C4-2B (cell line): Measurements from ENCODE around the gene GRID1.

ENCODE experiments used
- H3K27ac ChIP-seq: fragments of 450-650 bp; 2 replicates; pipeline ENCODE4 v1.5.1; 2017
- CTCF ChIP-seq: fragments of 450-650 bp; conservative IDR thresholded peaks from 2 replicates; pipeline ENCODE4 v1.5.1; 2017; ENCODE audit warnings: mild to moderate bottlenecking
- ZFX ChIP-seq: fragments of 450-650 bp; IDR thresholded peaks from 2 replicates; pipeline ENCODE4 v1.6.1; 2017

Gene GRID1

GRCh38 chr10:85597006-85597405 is 769.6 kb downstream of the GRID1 start:
- no peak overlapping the region for H3K27ac ChIP-seq
- TF ChIP-seq CTCF (no peak), ZFX (no peak)

- no peak overlapping the region for H3K27ac ChIP-seq
- TF ChIP-seq CTCF (no peak), ZFX (no peak)
Observed at GRCh38 chr10:85596389-85596788, 770.2 kb downstream of the GRID1 start.

- no peak overlapping the region for H3K27ac ChIP-seq
- TF ChIP-seq CTCF (no peak), ZFX (no peak)
Observed at GRCh38 chr10:85594239-85594638, 772.4 kb downstream of the GRID1 start.

GRCh38 chr10:85593226-85593772 is 773.3 kb downstream of the GRID1 start:
- no peak overlapping the region for H3K27ac ChIP-seq
- TF ChIP-seq ZFX = no peak
- no peak for TF ChIP-seq CTCF

- no peak for TF ChIP-seq CTCF
- H3K27ac ChIP-seq = no peak overlapping the region
Observed at GRCh38 chr10:85581371-85581770, 785.2 kb downstream of the GRID1 start.

GRCh38 chr10:85580585-85580984 is 786.0 kb downstream of the GRID1 start:
- TF ChIP-seq ZFX = no peak
- TF ChIP-seq CTCF = no peak
- H3K27ac ChIP-seq = no peak overlapping the region

- no peak for TF ChIP-seq CTCF
- TF ChIP-seq ZFX = no peak
- no peak overlapping the region for H3K27ac ChIP-seq
Observed at GRCh38 chr10:85578860-85579259, 787.7 kb downstream of the GRID1 start.
